ENCODE results near the gene EP300. TPM values are rescaled to one million over a fixed set of nuclear protein-coding genes. Genes with fewer than 3 reads are reported as not detected.

The EP300 gene
- polyA plus RNA-seq, 1 experiment: 13.0 TPM

DNA sequence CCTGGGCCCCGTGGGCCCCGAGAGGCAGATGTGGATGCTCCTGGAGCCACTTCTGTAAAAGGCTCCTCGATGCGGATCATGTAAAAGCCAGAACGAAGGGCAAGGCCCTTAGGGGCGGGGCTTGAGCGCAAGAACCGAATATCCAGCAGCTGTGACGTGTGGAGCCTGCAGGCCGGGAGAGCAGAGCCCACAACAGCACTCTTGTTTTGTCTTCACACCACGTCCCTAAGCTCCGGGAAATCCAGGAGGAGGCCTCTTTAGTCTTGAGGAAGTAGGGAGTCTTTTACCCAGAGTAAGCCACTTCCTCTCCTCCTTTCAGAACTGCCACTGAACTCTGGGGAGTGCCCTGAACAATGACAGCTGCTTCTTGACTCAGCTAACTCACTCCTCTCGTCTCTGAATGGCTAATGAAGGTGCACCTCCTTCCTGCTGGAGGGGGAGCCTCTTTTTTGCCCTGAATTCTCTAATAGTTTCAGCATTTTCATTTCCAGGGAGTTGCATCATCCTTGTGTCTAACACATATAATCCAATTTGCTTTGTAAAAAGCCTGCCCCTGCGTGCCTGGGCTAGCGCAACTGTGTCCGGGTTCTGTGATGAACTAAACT, 125.3 kb downstream of the EP300 start:
- TF ChIP-seq, protein P1, sequence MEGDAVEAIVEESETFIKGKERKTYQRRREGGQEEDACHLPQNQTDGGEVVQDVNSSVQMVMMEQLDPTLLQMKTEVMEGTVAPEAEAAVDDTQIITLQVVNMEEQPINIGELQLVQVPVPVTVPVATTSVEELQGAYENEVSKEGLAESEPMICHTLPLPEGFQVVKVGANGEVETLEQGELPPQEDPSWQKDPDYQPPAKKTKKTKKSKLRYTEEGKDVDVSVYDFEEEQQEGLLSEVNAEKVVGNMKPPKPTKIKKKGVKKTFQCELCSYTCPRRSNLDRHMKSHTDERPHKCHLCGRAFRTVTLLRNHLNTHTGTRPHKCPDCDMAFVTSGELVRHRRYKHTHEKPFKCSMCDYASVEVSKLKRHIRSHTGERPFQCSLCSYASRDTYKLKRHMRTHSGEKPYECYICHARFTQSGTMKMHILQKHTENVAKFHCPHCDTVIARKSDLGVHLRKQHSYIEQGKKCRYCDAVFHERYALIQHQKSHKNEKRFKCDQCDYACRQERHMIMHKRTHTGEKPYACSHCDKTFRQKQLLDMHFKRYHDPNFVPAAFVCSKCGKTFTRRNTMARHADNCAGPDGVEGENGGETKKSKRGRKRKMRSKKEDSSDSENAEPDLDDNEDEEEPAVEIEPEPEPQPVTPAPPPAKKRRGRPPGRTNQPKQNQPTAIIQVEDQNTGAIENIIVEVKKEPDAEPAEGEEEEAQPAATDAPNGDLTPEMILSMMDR (IDR thresholded peaks at IDR 0.05; ENCODE audit: insufficient read depth, low read depth, low read length): no peak
- Histone ChIP-seq H3K36me3 (ENCODE audit: control insufficient read depth, insufficient read depth, low read length) (peaks cover 7% of the 10 kb centered on the region), H3K4me3 (ENCODE audit: low read depth, low read length) (no peak overlapping the region), H3K27me3 (ENCODE audit: control insufficient read depth, insufficient read depth, low read length) (no peaks in the 10 kb centered on the region)
- CTCF ChIA-PET: no interaction called here
- POLR2A ChIA-PET: interaction anchor here (0.5 kb wide), 1 partner anchor 91 kb away, joined by 3 read pairs; no protein-coding TSS in a partner anchor
- DNase-seq (ENCODE audit: low read depth): peak; percentile 62

DNA sequence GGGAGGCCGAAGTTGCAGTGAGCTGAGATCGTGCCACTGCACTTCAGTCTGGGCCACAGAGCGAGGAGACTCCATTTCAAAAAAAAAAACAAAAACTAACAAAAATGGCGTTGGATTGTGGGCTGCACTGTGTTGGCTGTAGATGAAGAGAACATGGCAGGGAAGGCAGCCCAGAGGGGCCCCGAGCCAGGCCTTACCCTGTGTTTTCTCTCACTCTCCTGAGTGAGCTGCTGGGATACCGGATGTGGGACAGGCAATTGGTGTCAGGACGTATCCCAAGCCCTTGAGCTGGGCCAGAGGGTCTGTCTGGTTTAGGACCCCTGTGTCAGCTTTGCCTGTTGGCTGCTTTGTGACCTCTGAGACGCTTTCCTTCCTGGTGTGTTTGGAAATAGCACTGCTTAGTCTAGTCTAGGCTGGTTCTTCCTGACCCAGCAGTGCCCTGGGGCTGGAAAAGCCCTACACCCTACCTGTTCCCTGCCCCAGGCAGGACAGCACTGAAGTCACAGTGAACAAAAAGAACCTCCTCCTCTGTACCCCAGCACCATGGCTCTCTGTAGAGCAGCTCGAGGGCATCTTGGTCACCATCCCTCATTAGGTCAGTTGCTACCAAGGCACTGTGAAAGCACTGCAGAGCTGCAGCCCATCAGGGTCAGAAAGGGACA, 130.6 kb downstream of the EP300 start:
- H3K27me3 ChIP-seq (ENCODE audit: control insufficient read depth, insufficient read depth, low read length): no peaks in the 10 kb centered on the region
- TF ChIP-seq, protein P1 (IDR thresholded peaks at IDR 0.05; ENCODE audit: insufficient read depth, low read depth, low read length): no peak
- POLR2A ChIA-PET: no interaction called here
- no peak for DNase-seq (ENCODE audit: low read depth)
- peaks cover 25% of the 10 kb centered on the region for H3K36me3 ChIP-seq (ENCODE audit: control insufficient read depth, insufficient read depth, low read length)
- no peak overlapping the region for H3K4me3 ChIP-seq (ENCODE audit: low read depth, low read length)
- CTCF ChIA-PET: no interaction called here

DNA sequence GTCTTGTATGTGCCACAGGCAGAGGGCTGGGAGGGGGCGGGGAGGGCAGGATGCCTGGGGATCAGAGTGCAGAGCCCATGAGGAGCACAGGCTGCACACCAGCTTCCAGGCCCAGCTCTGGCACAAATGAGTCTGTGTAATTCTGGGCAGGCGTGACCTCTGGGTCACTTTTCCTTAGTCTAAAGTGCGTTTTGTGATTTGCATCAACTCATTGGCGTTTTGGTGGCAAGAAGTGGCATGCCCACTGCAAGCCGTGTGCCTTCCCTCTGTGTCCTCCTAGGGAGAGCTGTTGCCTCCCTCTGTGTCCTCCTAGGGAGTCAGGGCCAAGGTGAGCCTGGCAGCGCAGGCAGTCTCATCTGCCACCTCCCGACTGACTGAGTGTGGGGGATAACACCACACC, 131.1 kb downstream of the EP300 start:
- no peak for DNase-seq (ENCODE audit: low read depth)
- Histone ChIP-seq H3K27me3 (ENCODE audit: control insufficient read depth, insufficient read depth, low read length) (no peaks in the 10 kb centered on the region), H3K36me3 (ENCODE audit: control insufficient read depth, insufficient read depth, low read length) (peaks cover 27% of the 10 kb centered on the region), H3K4me3 (ENCODE audit: low read depth, low read length) (no peak overlapping the region)
- CTCF ChIA-PET: no interaction called here
- TF ChIP-seq, protein P1 (IDR thresholded peaks at IDR 0.05; ENCODE audit: insufficient read depth, low read depth, low read length): no peak
- POLR2A ChIA-PET: no interaction called here

DNA sequence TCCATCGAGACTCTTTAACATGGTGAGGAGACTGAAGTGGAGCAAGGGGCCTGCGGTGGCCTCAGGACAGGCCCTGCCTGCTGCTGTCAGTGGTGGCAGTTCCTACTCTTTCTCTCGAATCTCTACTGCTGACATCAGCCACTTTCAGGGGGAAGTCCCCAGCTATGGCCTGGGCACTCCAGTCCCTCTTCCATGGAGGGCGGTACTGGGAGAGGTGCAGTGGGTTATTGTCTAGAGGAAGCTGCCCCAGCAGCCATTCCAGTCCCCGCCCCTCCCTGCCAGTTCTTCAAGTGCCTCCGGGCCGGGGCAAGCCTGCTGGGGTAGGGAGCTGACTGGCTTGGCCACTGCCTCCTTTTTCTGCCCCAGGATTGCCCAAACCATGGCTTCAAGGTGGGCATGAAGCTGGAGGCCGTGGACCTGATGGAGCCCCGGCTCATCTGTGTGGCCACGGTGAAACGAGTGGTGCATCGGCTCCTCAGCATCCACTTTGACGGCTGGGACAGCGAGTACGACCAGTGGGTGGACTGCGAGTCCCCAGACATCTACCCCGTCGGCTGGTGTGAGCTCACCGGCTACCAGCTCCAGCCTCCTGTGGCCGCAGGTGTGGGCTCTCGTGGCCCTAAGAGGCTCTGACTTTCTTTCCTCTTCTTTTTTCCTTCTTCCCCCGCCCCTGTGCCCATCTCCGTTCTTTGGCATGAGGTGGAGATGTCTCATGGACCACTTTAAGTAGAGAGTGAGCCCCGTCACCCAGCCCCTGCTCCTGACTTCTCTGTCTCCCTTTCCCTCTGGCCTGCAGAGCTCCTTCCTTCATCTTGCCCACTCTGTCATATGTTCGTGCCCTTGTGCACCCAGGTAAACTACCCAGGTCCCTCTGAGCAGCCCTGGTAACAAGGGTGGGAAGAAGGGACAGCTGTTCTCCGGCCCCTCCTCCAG, 134.6 kb downstream of the EP300 start:
- TF ChIP-seq, protein P1 (IDR thresholded peaks at IDR 0.05; ENCODE audit: insufficient read depth, low read depth, low read length): no peak
- H3K36me3 ChIP-seq (ENCODE audit: control insufficient read depth, insufficient read depth, low read length): peaks cover 25% of the 10 kb centered on the region
- DNase-seq (ENCODE audit: low read depth): no peak
- H3K27me3 ChIP-seq (ENCODE audit: control insufficient read depth, insufficient read depth, low read length): no peaks in the 10 kb centered on the region
- POLR2A ChIA-PET: no interaction called here
- CTCF ChIA-PET: interaction anchor here (0.9 kb wide), 1 partner anchor 17 kb away, joined by 3 read pairs; no protein-coding TSS in a partner anchor
- H3K4me3 ChIP-seq (ENCODE audit: low read depth, low read length): no peak overlapping the region

DNA sequence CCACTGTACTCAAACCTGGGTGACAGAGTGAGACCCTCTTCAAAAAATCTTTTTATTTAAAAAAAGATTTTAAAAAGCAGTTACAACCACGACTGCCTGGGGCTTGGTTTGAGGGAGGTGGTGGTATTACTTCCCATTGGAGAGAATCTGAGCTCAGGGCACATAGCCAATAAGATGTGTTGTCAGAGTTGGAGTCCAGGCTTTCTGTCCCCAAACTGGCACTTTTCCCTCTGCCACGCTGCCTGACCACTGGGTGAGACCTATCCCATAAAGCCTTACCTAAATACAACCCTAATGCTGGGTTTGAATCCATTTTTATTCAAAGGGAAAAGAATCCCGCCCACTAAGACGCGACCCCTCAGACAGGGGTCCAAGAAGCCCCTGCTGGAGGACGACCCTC, 136.8 kb downstream of the EP300 start:
- Histone ChIP-seq H3K36me3 (ENCODE audit: control insufficient read depth, insufficient read depth, low read length) (peaks cover 16% of the 10 kb centered on the region), H3K4me3 (ENCODE audit: low read depth, low read length) (no peak overlapping the region), H3K27me3 (ENCODE audit: control insufficient read depth, insufficient read depth, low read length) (no peaks in the 10 kb centered on the region)
- TF ChIP-seq, protein P1 (IDR thresholded peaks at IDR 0.05; ENCODE audit: insufficient read depth, low read depth, low read length): no peak
- DNase-seq (ENCODE audit: low read depth): no peak
- ChIA-PET CTCF (no interaction called here), POLR2A (no interaction called here)
